NCI-H2029 (cell line): ENCODE measurements around the gene ACOT7.
A peak's percentile ranks its signal among the peaks of the same experiment; 100 is the strongest.

Experiments used
- DNase-seq: peaks from one replicate; lab custom pipeline; 2025; lab: John Stamatoyannopoulos, UW

ACOT7 gene

DNA sequence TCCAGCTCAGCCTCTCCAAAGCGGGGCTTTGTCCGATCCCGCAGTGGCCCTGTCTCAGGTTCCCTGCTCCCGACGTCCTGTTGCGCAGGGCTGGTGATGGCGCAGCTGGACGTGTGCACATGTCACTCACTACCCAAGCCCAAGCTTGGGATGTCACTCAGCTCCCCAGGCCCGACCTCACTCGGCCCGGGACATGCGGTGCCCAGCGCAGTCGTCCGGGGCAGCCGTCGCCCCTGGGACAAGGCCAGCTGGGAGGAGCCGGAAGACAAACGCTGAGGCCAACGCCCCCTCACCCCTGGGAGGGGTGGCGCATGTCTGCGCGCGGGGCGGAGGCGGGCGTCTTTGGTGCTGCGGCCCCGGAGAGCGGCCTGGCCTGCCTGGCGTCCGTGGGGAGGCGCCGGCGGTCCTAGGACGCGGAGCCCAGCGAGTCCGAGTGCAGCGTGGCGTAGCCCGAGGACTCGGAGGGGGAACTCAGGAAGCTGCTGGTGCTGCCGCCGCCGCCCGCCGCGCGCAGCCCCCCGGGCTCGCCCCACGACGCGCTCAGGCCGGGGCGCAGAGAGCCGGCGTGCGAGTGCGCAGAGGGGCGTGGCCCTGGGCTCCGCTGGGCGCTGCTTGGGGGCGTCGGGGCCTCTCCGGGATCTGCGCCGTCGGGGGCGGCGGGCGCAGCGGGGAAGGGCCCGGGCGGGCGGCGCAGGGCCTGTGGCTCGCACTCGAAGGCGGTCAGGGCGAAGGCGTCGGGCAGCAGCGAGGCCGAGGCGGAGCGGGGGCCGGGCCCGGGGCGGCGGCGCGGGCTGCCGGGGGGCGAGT lies 144.4 kb downstream of the ACOT7 start:
- no peak for DNase-seq

GRCh38 chr1:6248161-6248776 lies 145.3 kb downstream of the ACOT7 start:
- no peak for DNase-seq

DNA sequence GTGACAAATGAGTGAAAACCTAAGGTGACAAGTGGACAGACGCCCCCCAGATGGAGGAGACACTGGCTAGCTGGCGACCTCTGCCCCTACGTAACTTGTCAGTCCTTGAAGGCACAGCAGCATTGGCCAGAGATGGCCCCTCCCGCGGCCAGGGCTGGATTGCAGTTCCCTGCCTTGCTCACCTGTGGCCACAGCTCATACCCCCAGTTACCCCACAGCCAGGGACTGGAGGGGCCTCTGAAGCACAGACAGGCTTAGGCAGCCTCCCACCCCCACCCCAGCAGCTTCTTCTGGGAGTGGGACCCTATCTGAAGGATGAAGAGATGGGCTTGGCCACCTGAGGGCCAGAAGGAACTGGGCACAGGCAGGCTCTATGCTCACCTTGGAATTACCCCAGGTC lies 145.9 kb downstream of the ACOT7 start:
- DNase-seq, result no peak

- peak; percentile 69 for DNase-seq
Observed at GRCh38 chr1:6246497-6247467, 146.8 kb downstream of the ACOT7 start.

DNA sequence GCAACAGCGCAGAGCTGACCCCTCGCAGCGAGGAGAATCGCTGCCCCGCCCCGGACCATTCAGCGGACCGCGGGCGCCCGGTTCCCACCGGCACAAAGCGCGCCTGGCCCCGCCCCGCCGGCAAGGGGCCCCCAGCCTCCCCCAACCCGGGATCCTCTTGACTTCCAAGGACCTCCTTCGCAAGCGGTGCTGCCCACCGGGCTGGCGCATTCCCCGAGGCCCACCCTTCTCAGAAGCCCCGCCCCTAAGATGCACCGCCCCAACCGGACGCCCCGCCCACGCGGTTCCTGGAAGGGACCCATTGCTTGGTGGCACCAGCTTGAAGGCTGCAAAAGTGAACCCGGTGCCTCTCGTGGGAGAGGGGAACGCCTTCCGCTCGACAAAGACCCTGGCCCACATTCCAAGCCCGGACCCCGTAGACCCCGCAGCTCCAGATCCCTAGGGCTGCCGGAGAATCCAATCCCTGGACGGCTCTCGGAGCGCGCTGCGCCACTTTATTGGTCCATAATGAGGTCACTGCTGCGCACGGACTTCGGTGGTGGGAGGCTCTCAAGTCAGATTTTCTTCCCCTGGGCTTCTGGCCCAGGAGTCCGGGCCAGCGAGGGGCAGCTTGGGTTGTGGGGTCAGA lies 147.6 kb downstream of the ACOT7 start:
- DNase-seq, result peak; percentile 62

- DNase-seq, result peak; percentile 59
Observed at GRCh38 chr1:6245086-6245868, 148.3 kb downstream of the ACOT7 start.

GRCh38 chr1:6244401-6245049 lies 149.0 kb downstream of the ACOT7 start:
- no peak for DNase-seq

DNA sequence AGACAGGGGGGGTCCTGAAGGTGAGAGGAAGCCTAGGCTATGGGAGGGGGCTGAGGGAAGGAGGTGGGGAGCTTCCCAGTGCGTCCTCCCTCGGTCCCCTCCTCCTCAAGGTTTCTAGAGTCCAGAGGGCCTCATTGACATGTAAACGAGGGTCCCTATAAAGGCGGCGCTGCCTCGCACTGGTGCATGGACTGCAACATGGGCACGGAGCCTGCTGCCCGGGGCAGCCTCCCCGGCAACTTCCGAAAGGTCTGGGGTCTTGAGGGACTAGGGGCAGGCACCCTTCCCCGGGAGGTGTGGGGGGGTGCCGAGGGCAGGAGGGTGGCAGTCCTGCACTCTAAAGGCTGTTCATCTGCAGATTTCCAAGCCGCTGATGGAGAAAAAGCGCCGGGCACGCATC lies 149.6 kb downstream of the ACOT7 start, which contains the start of gene HES3:
Gene HES3 (plus strand): TSS at position 187 of the 400 bp plus-strand sequence. CDS start 187 bp downstream, at position 374.
- DNase-seq, result no peak

GRCh38 chr1:6243053-6243834 lies 150.3 kb downstream of the ACOT7 start:
- DNase-seq, result no peak

GRCh38 chr1:6241887-6242740 lies 151.5 kb downstream of the ACOT7 start:
- DNase-seq, result peak; percentile 23

- DNase-seq, result no peak
Observed at GRCh38 chr1:6241107-6241886, 152.3 kb downstream of the ACOT7 start.

DNA sequence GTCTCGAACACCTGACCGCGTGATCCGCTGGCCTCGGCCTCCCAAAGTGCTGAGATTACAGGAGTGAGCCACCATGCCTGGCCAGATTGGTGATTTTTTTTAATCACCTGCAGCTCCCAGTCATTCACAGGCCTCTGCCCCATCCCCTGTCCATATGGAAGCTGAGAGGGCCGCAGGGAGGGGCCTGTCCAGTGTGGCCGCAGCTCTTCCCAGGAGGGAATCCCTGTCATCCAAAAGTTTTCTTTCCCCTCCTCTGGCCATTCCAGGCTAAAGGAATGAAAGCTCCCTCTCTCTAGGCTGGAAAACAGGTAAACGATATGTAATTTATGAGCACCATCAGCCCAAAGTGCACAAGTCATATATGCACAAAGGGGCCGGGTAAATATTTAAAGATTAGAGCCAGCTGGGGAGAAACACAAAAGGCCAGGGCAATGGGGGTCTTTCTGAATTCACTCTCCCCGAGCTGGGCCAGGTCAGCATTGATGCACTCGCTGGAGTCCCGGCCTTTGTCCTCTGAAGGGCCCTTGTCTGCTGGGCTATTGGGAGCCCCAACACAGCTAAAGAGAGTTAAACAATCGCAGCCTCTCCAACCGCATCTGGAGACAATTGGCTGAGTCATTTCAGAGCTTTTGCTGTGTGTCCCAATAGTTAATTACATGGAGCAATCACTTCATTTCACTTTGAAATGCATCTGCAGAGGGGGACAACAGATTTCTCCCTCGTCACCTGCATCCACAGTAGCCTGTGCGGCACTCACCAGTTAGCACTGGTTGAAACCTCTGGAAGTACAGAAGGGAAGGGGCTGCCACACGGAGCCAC lies 153.4 kb downstream of the ACOT7 start:
- no peak for DNase-seq

- no peak for DNase-seq
Observed at GRCh38 chr1:6239213-6239752, 154.3 kb downstream of the ACOT7 start.

GRCh38 chr1:6237093-6237492 lies 156.5 kb downstream of the ACOT7 start:
- no peak for DNase-seq

- no peak for DNase-seq
Observed at GRCh38 chr1:6235296-6235677, 158.3 kb downstream of the ACOT7 start.

GRCh38 chr1:6234502-6235295 lies 158.9 kb downstream of the ACOT7 start:
- DNase-seq, result no peak
